HTERT RPE-1 (cell line): ENCODE results near the gene MX1.
"Not testable (repeated sequence)": the region's sequence is repeated elsewhere in the genome, so short reads cannot be mapped to it uniquely, and the experiment has no call there.

Experiments used
- in situ Hi-C: fragments of 300-500 bp; cut with MboI; formaldehyde crosslinking; loops from 4 replicates; pipeline ENCODE4 v1.14.3; 2020; ENCODE audit warnings: low sequenced_read_pairs

MX1 gene

DNA sequence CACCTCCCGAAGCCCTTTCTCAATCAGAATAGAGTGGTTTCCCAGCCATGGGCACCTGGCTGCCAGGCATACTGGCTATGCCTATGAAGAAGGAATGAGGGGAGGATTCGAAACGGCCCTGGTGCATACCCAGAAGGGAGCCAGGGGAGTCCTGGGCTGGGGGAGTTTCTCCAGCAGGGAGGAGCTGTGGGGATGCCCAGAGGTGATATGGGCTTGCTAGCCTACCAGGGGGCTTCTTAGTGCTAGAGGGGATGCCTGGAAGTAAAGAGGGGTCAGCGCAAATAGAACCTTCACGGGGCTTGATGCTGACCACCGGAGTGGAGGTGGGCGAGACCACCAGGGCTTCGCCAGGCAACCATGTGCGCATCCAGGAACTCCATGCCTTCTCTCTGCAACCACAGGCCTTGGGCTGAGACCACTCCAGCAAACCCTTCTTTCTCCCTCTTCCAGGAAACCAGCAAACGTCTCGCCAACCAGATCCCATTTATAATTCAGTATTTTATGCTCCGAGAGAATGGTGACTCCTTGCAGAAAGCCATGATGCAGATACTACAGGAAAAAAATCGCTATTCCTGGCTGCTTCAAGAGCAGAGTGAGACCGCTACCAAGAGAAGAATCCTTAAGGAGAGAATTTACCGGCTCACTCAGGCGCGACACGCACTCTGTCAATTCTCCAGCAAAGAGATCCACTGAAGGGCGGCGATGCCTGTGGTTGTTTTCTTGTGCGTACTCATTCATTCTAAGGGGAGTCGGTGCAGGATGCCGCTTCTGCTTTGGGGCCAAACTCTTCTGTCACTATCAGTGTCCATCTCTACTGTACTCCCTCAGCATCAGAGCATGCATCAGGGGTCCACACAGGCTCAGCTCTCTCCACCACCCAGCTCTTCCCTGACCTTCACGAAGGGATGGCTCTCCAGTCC is 18.2 kb upstream of the MX1 start:
- in situ Hi-C loops, result no loop called here

DNA sequence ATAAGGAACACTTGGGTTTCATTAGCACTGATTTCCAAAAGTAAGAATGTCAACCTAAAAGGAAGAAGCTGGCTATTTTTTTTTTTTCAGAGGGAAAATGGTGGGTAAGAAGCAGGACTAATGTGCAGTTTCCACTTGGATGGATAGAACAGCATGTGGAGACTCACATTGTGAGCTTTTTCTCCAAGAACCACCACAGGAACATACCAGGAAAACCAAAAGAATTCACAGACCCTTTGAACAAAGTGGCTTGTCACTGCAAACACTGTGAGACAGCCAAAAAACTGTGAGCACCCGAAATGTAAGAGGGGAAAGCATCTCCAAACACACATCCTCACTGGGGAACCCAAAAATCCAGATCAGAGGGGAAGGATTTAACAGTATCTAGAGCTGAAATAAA is 15.7 kb upstream of the MX1 start:
- in situ Hi-C loops, result no loop called here

DNA sequence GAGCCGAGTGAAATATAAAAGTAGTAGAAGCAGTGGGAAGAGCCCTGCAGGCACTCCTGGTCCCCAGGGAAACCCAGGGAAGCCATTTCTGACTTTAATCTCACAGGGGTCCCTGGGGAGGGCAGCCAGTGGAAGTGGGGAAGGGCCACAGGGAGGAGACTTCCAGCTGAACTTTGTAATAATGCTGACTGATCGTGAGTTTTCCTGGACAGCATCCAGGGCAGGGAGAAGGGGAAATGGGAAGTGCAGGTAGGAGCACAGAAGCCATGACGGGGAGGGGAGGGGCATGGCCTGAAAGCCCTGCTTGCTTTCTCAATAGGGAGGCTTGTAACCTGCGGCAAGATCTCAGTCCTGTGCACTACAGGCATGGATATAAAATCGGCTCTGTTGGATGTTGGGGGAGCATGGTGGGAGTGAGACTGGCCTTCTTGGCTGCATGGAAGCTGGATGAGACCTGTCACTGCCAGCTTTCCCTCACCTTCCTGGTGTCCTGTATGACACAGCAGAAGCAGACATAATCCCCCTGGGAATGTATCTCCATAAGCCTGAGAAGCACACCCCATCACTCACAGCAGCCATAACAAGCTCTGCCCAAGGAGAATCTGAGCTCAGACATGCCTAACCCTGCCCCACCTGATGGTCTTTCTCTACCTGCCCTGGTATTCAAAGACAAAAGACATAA is 15.1 kb upstream of the MX1 start:
- in situ Hi-C loops, result no loop called here

DNA sequence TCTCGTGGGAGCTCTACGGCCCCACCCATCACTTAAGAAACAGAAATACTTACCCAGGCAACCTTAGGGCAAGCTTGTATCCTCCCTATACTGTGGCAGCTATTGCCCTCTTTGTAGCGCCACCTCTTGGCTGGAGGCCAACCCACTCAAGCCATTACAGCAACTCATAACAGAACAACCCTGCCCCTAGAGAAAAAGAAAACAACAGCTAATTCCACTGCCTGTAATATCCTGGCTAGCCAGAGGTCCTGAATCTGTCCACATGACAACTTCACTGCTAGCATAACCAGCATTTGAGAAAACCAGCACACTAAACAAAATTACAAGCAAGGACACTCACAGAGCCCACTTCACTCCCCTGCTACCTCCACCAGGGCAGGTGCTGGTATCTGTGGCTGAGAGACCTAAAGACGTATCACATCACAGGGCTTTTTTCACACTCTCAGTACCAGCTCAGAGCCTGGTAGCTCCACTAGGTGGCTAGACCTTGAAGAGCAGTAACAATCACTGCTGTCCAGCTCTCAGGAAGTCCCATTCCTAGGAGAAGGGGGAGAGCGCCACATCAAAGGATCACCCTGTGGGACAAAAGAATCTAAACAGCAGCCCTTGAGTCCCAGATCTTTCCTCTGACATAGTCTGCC is 14.5 kb upstream of the MX1 start:
- in situ Hi-C loops, result no loop called here

DNA sequence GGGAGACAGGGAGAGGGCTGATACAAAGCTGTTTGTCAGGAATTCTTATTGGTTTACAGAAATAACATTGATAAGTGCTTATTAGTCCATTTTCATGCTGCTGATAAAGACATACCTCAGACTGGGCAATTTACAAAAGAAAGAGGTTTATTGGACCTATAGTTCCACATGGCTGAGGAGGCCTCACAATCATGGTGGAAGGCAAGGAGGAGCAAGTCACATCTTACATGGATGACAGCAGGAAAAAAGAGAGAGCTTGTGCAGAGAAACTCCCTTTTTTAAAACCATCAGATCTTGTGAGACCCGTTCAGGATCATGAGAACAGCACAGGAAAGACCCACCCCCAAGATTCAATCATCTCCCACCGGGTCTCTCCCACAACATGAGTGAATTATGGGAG is 8.5 kb upstream of the MX1 start:
- in situ Hi-C loops, result not testable (repeated sequence)

DNA sequence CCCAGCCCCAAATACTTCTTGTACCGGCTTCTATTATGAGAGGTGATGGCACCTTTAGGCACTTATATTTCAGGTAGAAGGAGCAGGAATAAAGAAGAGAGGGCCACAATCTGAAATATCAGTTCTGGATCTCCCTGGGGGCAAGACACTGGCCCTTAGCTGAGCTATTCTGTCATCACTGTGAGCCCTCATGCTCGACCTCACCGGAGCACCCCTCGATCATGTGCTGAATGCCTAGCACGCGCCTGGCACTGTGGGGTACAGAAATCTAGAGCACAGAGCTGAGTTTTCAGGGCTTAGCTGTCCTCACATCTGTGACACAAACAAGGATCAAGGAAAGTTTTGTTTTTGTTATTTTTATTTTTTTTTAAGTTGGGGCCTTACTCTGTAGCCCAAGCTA is 7.6 kb upstream of the MX1 start:
- in situ Hi-C loops, result no loop called here

DNA sequence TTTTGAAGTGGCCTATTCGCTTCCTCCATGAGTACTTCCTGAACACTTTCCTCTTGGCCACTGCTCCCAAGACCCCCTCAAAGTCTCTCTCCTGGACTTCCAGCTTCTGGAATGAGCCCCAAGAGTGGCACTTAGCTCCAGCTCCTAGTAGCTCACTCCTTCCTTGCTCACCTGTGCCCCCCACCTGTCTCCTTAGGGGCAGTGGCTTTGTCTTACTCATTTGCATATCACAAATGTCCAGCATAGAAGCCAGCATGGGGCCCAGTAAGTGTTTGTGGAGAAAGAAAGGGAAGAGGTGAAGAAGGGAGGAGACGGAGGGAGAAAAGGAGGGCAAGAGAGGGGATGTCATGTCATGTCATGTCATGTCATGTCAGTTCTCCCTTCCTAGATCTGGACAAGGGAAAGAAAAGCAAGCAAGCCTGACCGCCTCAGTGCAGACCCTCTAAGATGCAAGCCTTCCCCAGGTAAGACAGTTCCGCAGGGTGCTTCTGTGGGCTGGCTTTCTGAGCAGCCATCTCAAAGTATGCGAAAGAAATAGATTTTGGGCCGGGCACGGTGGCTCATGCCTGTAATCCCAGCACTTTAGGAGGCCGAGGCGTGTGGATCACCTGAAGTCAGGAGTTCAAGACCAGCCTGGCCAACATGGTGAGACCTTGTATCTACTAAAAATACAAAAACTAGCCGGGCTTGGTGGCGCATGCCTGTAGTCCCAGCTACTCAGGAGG is 6.9 kb upstream of the MX1 start:
- in situ Hi-C loops, result no loop called here

DNA sequence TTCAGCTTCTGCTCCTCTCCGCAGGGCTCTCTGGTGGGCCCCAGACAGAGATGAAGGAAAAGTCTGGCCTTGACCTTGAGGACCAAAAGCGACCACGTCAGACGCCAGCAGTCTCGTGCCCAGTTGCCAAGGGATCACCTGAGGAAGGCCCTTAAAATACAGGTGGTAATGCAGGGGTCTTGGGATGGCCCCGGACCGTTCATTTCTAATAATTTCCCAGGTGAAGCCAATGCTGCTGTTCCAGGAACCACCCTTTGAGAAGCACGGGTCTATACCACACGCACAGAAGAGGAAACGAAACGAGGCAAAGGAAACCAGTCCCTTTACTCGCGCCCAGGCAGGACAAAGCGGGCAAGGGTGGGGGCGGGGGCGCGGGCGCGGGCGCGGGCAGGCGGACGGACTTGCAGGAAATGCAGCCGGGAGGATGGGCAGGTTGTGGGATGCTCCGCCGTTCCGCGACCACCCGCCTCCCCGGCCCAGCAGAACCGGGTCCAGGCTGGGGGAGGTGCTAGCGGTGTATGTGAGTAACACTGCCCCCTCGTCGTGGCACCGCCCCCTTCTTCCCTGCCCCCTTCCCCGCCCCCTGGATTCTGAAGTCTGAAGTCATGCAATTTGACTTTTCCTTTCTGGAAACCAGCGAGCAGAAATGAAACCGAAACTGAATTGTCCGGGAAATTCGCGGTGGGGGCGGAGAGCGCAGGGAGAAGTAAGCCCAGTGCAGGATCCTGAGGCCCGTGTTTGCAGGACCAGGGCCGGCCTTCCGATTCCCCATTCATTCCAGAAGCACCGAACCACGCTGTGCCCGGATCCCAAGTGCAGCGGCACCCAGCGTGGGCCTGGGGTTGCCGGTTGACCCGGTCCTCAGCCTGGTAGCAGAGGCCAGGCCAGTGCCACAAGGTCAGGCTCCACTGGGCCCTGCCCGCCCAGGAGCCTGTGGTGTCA is 5.8 kb upstream of the MX1 start:
- in situ Hi-C loops, result no loop called here

DNA sequence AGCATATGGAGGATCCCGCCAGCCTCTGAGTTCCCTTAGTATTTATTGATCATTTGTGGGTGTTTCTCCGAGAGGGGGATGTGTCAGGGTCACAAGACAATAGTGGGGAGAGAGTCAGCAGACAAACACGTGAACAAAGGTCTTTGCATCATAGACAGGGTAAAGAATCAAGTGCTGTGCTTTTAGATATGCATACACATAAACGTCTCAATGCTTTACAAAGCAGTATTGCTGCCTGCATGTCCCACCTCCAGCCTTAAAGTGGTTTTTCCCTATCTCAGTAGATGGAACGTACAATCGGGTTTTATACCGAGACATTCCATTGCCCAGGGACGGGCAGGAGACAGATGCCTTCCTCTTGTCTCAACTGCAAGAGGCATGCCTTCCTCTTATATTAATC is 5.0 kb upstream of the MX1 start:
- in situ Hi-C loops, result not testable (repeated sequence)

DNA sequence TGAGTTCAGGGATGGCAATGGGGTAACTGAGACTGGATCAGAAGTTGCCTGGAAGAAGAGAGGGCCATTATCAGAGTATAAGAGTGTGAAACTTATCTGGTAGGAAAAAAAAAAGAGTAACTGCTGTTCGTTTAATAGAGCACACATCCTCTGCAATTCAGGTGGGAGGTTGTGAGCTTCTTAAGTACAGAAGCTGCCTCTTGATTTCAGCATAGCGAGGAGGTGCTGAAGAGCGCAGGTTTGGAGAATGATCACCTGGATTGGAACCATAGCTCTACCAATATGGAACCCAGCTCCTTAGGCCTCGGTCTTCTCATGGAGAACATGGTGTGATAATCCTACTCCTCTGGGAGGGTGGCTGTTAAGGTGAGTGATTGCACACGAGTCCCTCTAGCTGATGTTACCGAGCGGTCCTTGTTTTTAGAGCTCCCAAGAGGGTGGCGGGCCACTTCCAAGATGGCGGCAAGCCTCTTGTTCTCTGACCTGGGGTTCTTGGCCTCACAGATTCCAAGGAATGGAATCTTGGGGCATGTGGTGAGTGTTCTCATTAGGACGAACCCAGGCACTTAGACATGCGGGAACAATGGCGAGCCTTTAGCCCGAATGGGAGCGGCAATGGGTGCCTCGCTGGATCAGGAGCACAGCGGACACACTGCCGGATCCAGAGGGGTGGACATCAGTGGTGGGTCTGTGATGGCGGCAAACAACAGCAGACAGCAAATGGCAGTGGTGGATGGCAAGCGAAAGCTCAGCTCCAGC is 3.3 kb upstream of the MX1 start:
- in situ Hi-C loops, result no loop called here

DNA sequence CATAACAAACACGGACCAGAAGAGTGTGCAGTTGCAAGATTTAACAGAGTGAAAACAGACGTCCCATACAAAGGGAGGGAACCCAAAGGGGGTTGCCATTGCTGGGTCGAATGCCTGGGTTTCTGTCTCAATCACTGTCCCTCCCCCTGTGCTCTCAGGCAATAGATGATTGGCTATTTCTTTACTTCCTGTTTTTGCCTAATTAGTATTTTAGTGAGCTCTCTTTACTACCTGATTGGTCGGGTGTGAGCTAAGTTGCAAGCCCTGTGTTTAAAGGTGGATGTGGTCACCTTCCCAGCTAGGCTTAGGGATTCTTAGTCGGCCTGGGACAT is 2.8 kb upstream of the MX1 start:
- in situ Hi-C loops, result not testable (repeated sequence)

DNA sequence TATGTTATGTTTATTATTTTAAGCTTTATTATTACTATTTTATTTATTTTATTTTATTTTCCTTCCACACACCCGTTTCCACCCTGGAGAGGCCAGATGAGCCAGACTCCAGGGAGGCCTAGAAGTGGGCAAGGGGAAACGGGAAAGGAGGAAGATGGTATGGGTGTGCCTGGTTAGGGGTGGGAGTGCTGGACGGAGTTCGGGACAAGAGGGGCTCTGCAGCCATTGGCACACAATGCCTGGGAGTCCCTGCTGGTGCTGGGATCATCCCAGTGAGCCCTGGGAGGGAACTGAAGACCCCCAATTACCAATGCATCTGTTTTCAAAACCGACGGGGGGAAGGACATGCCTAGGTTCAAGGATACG is 468 bp upstream of the MX1 start:
- in situ Hi-C loops, result no loop called here

DNA sequence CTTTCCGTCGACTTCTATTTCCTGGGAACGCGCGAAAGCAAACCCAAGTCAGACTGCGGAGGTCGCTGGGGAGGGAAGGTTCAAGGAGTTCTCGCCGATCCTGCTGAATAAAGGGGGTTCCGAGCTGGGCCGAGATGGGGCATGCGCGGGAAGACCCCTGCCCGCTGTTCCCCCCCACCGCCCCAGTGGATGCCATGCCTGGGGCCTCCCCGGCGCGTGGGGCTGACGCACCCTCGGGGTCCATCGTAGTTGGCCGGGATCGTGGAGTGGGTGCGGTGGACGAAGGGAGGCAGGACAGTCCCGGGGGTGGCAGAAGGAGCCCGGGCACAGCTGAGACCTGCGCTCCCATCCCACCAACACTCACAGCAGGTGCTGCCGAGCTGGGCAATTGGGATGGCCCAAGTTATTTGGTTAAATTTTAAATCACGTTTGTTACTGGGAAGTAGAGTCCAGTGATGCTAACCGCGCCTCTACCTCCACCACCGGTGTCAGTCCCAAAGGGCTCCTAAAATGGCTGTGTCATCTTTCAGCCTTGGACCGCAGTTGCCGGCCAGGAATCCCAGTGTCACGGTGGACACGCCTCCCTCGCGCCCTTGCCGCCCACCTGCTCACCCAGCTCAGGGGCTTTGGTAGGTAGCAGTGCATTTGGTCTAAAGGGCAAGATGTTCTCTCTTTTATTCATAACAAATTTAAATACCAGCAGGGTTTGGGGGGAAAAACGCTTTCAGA is 801 bp downstream of the MX1 start:
- in situ Hi-C loops, result no loop called here

DNA sequence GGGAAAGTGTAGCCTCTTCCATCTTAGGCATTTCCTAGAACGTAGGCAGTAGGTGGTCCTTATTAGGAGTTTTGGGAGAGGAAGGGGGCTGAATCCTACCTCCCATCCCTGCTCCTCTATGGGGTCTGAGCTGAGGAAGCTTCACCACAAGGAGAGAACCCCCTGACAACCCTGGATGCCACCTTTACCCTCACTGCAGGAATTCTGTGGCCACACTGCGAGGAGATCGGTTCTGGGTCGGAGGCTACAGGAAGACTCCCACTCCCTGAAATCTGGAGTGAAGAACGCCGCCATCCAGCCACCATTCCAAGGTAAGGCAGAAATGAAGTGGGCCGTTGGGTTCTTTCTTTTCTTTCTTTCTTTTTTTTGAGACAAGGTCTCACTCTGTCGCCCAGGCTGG is 1.5 kb downstream of the MX1 start:
- in situ Hi-C loops, result no loop called here

DNA sequence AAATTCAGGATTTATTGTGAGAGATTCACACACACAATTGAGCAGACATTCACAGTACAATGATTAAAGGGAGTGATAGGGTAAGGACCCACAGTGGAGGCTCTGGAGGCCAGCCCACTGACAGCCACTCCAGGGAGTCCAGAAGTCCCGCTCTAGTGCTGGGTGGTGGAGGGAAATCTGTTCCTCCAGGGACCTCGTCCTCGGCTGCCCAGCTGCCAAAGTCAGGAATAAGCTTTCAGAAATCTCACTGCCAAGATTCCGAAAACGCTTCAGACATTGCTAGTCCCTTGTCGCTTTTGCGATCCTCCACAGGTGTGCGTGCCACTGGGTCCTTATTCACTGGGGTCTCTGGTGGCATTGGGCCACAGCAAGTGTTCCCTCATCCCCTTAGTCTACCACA is 2.3 kb downstream of the MX1 start:
- in situ Hi-C loops, result no loop called here

DNA sequence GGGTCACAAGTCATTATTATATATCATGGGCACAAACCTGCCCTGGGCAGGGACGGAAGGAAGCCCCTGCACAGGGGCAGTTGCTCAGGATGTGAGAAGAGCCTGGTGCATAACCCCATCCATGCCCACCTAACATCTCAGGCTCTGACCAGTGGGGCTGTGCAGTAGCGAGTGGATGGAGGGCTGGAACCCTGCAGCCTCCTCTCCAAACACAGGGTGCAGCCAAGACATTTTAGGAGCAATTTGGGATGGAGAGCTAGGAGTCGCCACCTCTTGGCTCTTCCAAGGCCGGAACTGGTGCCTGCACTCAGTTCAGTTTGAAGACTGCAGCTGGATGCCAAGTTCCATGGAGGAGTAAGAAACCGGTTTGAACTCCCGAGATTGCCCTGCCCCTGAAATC is 2.8 kb downstream of the MX1 start:
- in situ Hi-C loops, result no loop called here

DNA sequence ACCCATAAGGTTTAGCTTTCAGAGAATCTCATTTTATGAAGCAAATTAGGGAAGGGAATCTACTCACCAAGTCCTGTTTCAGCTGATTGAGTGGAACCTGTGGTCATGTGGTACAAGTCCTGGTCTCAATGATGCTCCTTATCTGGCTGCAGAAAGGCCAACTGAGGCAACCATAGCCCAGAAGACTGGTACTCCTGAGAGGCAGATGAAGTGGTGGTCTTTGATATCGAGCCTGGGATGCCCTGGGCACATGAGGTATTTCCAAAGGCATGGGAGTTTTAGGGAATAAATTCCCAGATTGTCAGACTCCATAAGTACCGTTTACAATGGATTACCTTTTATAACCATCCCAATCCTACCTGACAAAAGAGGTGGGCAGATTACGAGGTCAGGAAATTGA is 3.3 kb downstream of the MX1 start:
- in situ Hi-C loops, result no loop called here

DNA sequence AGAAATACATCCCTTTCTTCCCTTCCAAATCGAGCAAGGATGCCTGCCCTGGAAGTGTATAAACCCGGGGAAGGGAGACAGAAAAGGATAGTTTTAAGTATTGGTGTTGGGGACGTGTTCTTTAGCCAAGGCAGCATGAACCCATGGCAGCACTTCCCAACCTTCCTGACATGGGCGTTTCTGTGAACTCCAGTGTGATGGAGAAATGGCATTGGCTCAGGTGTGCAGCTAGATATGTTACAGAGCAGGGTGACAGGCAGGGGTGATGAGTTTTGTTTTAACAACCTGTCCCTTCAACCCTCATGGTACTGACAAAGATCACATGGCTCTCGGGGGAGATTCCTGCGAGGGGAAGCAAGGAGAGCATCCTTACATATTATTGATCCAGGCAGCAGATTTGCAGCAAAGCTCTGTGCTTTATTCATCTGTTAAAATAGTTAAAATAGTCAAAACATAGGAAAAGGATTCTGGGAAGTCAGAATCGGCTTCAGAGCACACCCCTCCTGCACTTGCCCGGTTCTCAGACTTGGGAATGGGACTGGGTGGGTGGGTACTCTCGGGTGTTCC is 4.0 kb downstream of the MX1 start:
- in situ Hi-C loops, result no loop called here
